ENCODE results near the gene VSX2.
"Not testable (repeated sequence)": the region's sequence is repeated elsewhere in the genome, so short reads cannot be mapped to it uniquely, and the experiment has no call there.

Gene VSX2

GRCh38 chr14:74260525-74261233, 21.4 kb downstream of the VSX2 start:
- DNase-seq: no peak

DNA sequence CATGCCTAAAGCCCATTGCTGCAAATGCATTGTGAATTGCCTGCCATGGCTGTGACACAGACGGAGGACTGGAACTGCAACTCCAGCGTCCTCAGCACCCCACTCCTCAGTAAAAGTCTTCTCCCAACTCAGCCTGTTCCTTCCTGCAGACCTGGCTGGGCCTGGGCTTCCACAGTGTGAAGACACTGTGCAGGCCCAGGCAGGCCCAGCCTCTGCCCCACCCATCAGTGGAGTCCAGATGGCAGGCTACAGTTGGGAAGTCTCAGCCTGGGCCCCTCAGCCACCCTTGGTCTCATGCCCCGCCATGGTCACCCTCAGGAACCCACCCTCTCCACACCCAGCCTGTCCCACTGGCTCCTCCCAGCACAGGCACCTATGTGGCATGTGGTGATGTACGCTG, 22.0 kb downstream of the VSX2 start:
- DNase-seq: no peak

GRCh38 chr14:74262076-74262475, 22.8 kb downstream of the VSX2 start:
- no peak for DNase-seq

DNA sequence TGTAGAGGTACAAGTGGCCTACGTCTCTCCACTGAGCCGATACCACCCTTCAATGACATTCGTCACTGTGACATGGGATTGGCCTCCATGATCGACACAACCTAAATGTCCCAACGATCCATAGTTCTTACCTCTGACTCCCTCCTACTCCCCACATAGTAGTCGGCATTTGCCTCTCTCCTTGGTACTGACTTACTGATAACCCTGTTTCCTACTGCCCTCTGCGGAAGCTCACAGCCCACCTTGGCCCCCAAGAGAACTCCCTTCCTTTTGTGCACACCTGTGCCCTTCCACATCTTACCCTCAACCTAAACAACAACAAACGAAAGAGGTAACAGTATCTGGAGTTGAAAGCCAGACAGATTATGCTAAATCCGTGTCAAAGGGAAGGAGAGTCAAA, 23.9 kb downstream of the VSX2 start:
- no peak for DNase-seq

GRCh38 chr14:74263921-74264320, 24.7 kb downstream of the VSX2 start:
- no peak for DNase-seq

GRCh38 chr14:74265301-74265965, 26.2 kb downstream of the VSX2 start:
- DNase-seq: no peak

- no peak for DNase-seq
Observed at GRCh38 chr14:74267588-74267987, 28.3 kb downstream of the VSX2 start.

- not testable (repeated sequence) for DNase-seq
Observed at GRCh38 chr14:74270382-74271177, 31.3 kb downstream of the VSX2 start.

DNA sequence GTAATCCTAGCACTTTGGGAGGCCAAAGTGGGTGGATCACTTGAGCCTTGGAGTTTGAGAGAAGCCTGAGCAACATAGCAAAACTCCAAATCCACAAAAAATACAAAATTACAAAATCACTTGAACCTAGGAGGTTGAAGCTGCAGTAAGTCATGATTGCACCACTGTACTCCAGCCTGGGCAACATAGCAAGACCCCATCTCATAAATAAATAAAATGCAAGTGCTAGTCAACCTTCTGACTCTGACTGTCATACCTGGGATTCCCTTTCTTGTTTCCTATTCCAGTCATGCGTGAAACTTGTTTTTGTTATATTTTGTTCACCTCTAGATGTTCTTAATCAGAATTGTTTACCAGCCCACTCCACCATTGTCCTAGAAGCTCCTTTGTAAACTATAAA, 32.1 kb downstream of the VSX2 start:
- no peak for DNase-seq

- no peak for DNase-seq
Observed at GRCh38 chr14:74275241-74275841, 36.1 kb downstream of the VSX2 start.

GRCh38 chr14:74278080-74278479, 38.8 kb downstream of the VSX2 start:
- no peak for DNase-seq

DNA sequence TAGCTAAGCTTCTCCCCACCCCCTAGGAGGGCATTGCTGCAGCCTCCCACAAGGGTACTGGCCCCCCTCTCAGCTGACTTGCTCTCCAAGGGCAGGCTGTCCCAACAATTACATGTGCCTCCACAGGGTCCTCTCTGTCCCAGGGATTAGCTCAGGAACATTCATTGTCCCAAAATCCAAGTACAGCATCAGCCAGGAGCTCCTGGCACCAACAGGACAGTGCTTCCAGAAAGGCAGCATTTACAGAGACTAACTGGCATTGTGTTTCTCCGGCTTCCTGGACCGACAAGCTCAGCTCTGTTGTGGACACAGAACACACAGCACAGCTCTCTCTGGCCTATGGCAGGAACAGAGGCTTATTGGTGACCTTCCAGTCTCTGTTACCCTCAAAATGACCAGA, 41.8 kb downstream of the VSX2 start:
- no peak for DNase-seq

DNA sequence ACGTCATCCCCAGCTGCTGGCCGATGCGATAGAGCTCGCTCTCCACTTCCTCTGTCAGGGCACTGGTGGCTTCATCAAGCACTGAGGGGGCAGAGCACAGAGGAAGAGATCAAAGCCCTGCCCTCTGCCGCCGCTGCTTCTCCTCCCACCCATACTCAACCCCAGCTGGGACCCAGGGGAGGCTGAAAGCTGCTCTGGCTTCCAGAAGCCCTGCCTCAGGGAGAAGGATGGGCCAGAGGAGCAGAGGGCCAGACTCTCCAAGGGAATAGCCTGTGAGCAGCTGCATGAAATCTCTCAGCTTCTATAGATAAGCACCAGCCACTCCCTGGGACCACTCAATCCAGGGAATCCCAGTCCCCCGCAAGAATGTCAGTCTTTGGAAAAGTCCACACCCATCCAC, 47.5 kb downstream of the VSX2 start:
- no peak for DNase-seq

DNA sequence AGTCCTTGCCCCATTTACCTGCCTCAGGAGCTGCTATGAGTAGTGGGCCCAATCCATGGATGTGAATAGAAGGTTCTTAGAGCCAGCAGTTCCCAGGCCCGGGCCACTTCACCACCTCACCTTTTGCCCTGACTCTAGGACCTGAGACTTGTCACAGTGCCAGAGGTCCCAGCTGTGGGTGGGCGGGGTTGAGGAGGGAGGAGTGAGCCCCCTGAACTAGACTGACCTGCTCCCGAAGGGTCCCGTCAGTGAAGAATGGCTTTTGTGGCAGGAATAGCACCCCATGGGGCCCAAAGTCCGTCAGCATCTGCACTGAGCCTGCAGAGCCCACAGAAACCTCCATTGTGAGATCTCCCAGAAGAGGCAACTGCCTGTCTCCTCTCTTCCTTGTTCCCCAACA, 50.6 kb downstream of the VSX2 start:
- DNase-seq: no peak

DNA sequence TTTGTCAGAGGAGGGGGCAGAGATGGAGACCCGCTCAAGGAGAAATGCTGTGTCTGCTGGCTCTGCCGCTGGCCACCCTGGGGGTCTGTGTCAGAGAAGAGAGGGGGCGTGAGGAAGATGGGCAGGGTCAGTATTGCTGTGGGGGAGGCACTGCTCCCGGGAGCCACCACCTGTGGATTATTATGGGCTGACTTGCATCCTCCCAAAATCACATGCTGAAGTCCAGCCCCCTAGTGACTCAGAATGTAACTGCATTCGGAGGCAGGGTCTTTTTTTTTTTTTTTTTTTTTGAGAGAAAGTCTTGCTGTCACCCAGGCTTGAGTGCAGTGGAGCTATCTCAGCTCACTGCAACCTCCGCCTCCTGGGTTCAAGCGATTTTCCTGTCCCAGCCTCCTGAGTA, 51.2 kb downstream of the VSX2 start:
- DNase-seq: no peak

DNA sequence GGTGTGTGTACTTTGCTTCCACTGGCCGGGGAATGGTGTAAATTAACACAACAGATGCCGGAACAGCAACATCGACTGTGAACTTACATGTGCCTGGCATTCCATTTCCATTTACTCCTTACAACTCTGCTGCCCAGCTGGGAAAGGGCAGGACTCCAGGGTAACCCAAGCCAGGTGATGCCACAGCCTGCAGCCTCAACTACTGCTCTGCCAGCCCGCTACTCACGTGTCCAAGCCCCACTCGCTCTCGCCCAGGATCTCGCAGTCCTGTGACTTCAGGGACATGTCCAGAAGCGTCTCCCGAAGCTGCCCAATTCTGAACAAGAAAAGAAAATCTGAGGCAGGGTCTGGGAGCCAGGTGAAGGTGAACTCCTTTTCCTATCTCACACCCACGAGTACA, 52.8 kb downstream of the VSX2 start:
- no peak for DNase-seq

DNA sequence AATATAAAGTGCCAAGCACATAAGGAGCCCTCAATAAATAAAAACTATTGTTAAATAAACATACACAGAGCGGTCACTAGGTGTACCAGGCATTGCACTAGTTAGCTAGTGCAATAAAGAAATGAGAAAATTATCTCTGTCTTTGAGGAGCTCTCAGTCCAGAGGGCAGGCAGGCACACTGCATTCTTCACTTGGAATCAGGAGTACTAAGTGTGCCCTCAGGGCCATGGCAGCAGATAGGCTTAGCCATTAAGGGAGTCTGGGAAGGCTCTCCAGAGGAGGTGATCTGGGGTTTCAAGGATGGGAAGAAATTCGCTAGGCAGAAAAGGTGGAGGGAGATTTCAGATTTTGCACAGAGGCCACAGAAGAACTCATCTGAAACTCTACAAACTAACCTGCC, 54.4 kb downstream of the VSX2 start:
- DNase-seq: no peak

DNA sequence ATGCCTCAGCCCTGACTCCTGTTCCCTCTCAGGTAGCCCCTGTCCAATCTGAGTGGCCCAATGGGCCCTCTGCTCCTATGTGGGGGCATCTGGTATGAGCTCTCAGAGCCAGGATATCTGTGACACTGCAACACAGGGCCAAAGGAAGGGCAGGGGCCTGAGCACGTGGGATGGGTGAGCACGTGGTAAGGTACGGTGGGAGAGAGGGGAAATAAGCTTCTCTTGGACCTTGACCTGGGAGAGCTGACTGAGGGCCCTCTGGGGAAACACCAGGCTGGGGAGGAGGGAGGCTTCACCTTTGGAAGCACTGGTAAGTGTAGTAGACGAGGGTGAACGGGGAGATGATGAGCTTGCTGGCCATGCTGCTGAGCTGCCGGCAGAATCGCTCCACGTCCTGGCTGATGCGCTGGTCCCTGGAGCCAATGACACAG, 56.8 kb downstream of the VSX2 start:
- DNase-seq: no peak

DNA sequence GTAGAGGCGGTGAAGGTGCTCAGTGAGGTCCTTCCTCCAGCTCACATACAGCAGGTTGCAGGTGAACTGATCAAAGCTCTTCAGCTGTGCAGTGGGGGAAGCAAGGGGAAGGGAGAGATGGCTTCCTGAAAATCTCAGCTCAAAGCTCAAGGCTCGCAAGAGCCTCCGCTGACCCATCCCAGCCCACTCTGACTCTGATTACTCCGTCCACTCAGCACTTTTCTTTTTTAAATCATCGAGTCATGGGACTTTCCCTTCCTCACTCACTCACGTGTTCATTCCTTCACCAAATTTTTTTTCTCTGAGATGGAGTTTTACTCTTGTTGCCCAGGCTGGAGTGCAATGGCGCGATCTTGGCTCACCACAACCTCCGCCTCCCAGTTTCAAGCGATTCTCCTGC, 58.7 kb downstream of the VSX2 start:
- DNase-seq: no peak

DNA sequence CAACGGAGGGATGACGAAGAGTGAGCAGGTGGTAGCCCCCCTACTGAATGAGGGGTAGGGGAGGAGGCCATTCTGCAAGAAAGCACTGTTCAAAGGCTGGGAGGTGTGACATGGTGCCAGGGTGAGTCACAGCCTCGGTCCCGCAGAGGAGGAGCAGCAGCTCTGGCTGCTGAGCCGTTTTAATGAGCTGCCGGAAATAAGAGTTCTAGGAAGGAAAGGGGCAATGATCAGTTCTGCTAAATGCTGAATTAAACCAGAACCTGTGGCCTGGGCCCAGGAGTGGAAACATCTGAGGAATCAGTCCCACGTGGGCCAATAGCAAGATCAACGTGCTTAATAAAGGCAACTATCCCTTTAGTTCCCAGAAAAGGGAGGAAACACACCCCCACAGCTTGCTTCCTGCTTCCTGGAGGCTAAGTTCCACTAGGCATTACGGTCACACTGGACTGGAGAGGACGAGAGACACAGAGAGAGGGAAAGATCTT, 59.9 kb downstream of the VSX2 start:
- no peak for DNase-seq

- no peak for DNase-seq
Observed at GRCh38 chr14:74301594-74302151, 62.4 kb downstream of the VSX2 start.

GRCh38 chr14:74302152-74302628, 62.9 kb downstream of the VSX2 start:
- peak; percentile 11 for DNase-seq

Data from activated naive CD4-positive, alpha-beta T cell treated with Interleukin-2 at 50 U/mL for 16 hours (primary cell).